Putamen (tissue), 1 donor: ENCODE measurements around the gene LCT.
"Not testable (repeated sequence)": the region's sequence is repeated elsewhere in the genome, so short reads cannot be mapped to it uniquely, and the experiment has no call there.

ENCODE experiments used
- DNase-seq: peaks from one replicate; pipeline ENCODE4 v3.0.0-alpha.2; 2016; ENCODE audit warnings: low spot score

The LCT gene

GRCh38 chr2:135831180-135831812, 5.7 kb downstream of the LCT start:
- no peak for DNase-seq

- no peak for DNase-seq
Observed at GRCh38 chr2:135829378-135830135, 7.4 kb downstream of the LCT start.

GRCh38 chr2:135826544-135826943, 10.4 kb downstream of the LCT start:
- no peak for DNase-seq

GRCh38 chr2:135825550-135826176, 11.3 kb downstream of the LCT start:
- no peak for DNase-seq

GRCh38 chr2:135825131-135825530, 11.9 kb downstream of the LCT start:
- no peak for DNase-seq

- no peak for DNase-seq
Observed at GRCh38 chr2:135822855-135823254, 14.1 kb downstream of the LCT start.

GRCh38 chr2:135821190-135821589, 15.8 kb downstream of the LCT start:
- no peak for DNase-seq

GRCh38 chr2:135820003-135820618, 16.9 kb downstream of the LCT start:
- DNase-seq: no peak

GRCh38 chr2:135818937-135819610, 17.9 kb downstream of the LCT start:
- no peak for DNase-seq

- DNase-seq: no peak
Observed at GRCh38 chr2:135817951-135818350, 19.0 kb downstream of the LCT start.

GRCh38 chr2:135817466-135817865, 19.5 kb downstream of the LCT start:
- DNase-seq: no peak

GRCh38 chr2:135815269-135815668, 21.7 kb downstream of the LCT start:
- DNase-seq: no peak

- DNase-seq: no peak
Observed at GRCh38 chr2:135812907-135813511, 24.0 kb downstream of the LCT start.

GRCh38 chr2:135807874-135808273, 29.1 kb downstream of the LCT start:
- not testable (repeated sequence) for DNase-seq

- no peak for DNase-seq
Observed at GRCh38 chr2:135803278-135803677, 33.7 kb downstream of the LCT start.

- no peak for DNase-seq
Observed at GRCh38 chr2:135802350-135802749, 34.6 kb downstream of the LCT start.

GRCh38 chr2:135800513-135801460, 36.2 kb downstream of the LCT start:
- DNase-seq: no peak

GRCh38 chr2:135799738-135800137, 37.2 kb downstream of the LCT start:
- DNase-seq: no peak

- no peak for DNase-seq
Observed at GRCh38 chr2:135798762-135799161, 38.2 kb downstream of the LCT start.

- no peak for DNase-seq
Observed at GRCh38 chr2:135798275-135798705, 38.7 kb downstream of the LCT start.
